HG03571 (cell line): ENCODE results near the gene TMBIM4.
"Not testable (repeated sequence)": the region's sequence is repeated elsewhere in the genome, so short reads cannot be mapped to it uniquely, and the experiment has no call there.

Experiments
- ATAC-seq: cut with Tn5 transposase; IDR thresholded peaks from one replicate; pipeline ENCODE4 v1.9.1; 2021; ENCODE audit not compliant: unreplicated experiment

TMBIM4 gene, protein sequence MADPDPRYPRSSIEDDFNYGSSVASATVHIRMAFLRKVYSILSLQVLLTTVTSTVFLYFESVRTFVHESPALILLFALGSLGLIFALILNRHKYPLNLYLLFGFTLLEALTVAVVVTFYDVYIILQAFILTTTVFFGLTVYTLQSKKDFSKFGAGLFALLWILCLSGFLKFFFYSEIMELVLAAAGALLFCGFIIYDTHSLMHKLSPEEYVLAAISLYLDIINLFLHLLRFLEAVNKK

DNA sequence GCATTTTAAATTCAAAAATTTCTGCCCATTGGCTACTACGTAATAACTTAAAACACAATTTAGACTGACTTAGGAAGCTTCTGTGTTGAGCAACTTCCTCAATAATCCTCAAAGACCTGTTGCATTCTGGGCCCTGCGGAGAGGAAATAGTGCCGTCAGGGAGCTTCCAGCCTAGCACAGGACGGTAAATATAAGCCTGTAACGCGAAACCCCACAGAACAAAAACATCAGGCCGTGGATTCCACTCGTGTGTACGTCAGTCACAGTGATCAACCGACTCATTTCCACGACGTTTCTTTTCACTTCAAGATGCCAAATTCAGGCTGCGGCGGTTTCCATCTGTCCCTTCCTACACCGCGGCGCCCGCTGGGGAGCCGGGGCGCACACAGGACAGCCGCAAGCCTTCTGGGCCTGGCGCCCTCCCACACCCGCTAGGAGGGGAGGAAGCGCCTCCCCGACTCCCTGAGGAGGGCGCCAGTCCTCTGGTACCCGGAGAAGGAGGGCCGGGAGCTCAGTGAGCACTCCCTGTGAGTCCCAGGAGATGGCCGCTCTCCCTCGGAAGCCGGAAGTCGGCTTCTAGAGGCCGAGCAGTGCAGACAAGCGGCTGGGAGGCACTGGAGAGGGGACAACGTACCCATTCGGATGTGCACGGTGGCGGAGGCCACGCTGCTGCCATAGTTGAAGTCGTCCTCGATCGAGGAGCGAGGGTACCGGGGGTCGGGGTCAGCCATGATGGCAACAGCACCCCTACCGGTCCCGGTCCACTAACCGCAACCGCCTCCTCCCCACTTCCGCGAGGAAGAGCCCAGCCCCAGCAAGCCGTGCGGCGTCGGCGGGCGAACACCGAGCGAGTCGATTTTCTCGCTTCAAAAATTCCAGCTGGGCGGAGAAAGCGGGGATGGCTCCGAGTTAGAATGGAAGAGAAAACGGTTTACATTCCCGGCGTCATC lies at the start of gene TMBIM4:
TSS of gene TMBIM4 (minus strand) at position 776 of the 950 bp plus-strand sequence. CDS start at position 731, 45 bp downstream.
- ATAC-seq = peak; percentile 87

DNA sequence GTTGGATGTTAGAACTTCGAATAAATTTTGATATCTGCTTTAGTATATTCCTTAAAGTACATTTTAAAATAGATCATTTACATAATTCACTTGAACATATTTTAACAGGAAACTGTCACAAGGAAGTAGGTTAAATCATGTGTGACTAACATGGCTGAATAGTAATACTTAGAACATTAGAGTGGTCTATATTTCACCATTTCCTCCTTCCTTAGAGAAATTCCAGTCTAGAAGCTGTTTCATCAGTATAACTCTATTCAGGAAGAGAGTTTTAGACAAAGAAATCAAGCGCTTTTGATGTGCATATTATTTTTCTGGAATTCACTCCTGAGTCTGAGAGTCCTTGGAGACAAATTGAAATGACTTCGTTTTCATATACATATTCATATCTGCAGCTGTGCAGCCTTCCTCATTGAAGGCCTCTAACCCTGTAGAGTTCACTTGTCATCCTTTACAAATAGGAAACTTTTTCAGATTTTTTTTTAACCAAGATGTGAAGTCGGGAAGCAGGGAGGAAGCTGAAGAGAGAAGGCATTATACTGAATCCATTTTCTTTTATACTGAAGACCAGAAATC lies 47.6 kb upstream of the TMBIM4 start:
- no peak for ATAC-seq

DNA sequence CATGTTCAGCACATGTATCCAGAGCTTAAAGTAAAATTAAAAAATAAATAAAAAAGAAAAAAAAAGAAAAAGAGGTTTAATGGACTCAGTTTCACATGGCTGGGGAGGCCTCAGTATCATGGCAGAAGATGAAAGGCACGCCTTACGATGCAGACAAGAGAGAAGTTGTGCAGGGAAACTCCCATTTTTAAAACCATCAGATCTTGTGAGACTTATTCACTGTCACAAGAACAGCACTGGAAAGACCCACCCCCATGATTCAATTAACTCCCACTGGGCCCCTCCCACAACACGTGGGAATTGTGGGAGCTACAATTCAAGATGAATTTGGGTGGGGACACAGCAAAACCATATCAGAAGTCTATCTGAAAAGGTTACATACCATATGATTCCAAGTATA lies 43.2 kb upstream of the TMBIM4 start:
- not testable (repeated sequence) for ATAC-seq

DNA sequence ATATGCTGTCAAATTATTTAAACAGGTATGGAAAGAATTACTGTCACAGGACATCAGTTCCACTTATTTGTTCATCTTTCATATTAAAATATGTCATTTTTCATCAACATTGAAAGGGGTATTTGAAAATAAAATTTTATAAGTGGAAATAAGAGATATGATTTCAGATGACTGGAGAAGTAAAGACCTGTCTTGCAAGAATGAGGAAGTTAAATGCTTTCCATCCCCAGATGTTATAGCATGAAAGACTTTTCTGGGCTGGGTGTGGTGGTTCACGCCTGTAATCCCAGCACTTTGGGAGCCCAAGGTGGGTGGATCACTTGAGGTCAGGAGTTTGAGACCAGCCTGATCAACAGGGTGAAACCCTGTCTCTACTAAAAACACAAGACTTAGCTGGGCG lies 41.8 kb upstream of the TMBIM4 start:
- not testable (repeated sequence) for ATAC-seq

DNA sequence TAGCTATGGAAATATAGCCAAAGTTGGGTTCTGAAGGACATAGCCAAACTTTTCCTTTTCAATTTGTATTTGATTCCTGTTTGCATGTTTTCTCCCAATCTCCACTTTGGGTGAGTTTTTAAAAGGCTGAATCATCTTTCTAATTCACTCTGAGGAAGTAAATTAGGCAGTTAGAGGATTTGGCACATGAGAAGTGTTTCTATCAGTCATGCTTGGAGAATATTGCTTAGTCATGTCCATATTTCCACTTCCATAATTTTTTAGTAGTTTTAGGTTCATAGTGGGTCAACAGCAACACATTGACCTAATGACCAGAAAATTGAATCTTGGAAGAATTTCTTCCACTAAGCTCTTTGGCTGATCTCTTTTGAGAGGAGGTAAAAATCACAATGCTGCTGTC lies 41.0 kb upstream of the TMBIM4 start:
- ATAC-seq = no peak

DNA sequence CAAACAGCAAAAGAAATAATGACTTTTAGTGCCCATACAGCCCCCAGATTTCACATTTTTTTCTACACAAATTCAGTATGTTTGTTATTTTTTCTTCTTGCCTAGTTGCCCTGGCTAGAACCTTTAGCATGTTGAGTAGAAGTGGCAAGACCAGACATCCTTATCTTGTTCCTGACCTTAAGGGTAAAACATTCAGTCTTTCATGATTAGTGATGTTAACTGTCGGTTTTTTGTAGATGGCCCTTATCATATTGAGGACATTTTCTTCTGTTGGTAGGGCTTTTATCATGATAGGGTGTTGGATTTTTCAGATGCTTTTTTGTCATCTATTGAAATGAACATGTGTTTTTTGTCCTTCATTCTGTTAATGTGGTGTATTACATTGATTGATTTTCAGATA lies 36.3 kb upstream of the TMBIM4 start:
- no peak for ATAC-seq

DNA sequence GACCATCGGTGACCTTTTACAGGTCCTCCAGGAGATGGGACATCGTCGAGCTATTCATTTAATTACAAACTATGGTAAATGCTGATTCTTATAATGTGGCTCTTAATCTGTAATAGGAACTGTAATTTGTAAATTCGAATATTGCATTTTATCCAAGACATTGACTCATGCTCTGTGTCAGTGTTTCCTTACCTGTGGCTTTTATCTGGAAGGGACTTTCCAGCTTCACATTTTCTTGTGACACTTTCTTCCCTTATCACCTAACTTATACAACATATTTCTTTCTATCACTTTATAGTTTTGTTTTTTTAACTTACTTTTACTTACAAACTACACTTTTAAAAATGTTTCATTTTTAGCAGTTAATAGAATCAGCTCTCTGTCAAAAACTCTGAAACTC lies 34.0 kb upstream of the TMBIM4 start:
- ATAC-seq = no peak

DNA sequence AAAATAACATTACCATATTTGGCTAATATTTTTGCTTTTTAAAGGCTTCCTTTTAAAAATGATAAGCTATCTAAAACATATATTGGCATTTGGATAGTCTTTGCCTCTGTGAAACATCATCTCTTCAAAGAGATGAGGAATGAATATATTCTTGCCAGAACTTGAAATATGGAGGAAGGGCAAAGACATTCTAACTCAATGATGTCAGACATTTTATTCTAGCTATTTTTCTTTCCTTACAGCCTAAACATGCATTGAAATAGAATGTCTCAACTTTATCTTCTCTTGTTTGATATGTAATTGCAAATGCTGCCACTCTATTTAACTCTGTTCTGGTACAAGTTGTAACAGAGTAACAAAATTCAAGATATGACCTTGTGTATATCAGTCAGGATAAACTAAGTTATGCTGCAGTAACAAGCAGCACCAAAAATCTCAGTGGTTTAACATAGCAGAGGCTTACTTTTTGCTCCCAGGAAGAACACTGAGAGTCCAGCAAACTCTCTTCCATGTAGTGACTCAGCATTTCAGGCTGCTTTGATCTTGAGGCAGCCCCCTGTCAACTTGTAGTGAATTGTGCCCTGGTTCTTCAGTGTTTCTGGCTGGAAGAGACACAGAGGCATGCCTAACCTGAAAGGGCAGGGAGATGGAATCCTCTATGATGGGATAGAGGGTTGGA lies 30.2 kb upstream of the TMBIM4 start:
- ATAC-seq = no peak

DNA sequence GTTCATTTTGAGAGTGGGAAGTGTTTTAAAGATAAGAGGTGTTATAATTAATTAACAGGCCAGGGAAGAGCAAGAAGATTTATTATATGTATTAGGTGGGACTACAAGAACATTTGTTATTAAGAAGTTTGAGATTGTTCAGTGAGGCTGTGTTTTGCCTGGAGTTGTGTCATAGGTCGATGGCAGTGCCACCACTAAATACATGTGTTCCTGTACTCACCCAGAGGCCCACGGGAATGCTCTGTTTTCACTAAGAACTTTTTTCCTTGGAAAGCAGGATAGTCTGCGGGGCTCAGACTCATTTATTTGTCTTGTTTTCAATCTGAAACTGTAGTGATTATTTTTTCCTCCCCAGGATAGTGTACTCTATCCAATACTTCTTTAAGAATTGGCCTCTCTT lies 29.3 kb upstream of the TMBIM4 start:
- no peak for ATAC-seq

DNA sequence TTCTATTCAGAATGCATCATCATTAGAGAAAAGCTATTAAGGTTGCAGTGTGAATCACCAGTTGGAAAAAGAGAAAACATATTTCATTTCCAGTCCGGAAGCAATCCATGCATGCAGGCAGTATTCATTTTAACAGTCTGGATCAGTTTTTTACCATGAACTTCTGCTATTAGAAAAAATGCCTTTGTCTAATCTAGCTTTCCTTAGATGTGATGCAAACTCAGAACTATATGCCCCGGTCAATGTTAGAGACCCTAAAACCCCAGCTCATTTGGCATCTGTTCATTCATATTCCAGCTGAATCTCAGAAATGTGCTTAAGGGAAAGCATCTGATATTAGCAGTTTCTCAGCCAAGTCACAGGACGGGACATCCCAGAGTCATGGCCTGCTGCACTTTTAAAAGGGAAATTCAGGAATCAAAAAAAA lies 27.7 kb upstream of the TMBIM4 start:
- no peak for ATAC-seq

DNA sequence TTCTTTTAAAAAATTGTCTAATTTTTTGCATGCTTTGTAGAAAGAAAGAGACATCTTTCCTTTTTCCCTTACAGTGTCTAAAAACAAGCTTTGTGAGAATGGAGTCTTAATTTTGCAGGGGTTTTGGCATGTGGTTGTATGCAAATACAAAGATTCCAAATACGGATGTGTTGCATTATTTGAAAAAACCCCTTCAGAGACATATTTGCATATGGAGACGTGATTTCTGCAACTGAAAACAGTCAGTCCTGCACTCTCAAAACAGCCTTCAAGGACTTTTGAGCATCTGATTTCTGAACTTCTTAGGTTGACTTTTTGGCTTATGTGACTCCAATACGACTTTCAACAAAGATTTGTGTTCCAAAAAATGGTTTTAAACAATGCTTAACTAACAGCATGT lies 27.0 kb upstream of the TMBIM4 start:
- peak; percentile 87 for ATAC-seq

DNA sequence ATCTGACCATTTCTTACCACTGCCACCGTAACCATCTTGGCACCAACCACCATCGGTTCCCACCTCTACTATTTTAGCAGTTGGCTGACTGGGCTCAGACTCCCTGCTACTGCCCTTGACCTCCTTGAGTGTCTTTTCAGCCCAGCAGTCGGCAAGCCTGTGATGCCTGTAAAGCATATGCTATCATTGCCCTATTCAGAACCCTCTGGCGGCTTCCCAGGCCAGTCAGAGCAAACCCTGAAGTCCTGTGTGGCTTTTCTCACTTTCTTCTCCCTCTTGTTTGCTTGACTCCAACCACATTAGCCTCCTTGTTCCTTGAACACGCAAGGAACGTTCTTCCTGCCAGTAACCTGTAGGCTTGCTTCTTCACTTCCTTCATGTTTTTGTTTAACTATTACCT lies 25.4 kb upstream of the TMBIM4 start:
- ATAC-seq = no peak

DNA sequence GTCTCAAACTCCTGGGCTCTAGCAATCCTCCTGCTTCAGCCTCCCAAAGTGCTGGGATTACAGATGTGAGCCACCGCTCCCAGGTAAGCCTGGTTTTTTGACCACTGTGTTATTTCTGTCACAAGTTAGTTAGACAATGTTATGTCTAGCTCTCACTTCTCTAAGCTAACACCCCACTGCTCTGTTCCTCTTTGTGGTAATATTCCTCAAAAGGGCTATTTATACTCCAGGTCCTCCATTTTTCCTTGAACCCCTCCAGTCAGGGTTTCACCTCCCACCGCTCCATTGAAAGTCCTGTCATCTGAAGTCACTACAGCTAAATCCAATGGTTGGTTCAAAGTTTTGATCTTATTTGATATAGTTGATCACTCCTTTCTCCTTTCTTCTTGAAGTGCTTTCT lies 24.3 kb upstream of the TMBIM4 start:
- ATAC-seq = no peak

DNA sequence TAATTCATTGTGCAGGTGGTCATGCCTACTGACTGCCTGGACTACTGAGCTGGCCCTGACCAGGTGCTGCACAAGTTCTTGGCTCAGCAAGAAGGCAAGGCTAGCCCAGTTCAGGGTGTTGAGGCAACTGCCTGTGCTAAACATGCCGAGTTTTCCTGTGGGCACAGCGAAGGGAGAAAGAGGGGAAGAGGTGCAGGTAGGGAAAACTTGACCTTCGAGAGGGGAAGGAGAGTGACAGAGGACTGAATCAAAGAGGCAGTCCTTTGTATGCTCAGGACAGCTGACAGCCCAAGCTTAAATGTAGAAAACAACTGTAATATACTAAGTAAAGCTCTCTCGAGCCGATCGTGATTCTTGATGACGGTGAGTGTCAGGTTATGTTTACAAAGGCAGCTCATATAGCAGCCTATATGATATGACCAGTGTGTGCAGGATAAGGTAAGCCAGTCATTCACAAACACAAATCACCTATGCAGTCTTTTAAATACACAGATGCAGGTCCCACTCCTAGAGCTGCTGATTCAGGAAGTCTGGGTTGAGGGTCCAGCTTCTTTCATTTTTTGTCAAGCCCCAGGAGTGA lies 21.8 kb upstream of the TMBIM4 start:
- no peak for ATAC-seq

DNA sequence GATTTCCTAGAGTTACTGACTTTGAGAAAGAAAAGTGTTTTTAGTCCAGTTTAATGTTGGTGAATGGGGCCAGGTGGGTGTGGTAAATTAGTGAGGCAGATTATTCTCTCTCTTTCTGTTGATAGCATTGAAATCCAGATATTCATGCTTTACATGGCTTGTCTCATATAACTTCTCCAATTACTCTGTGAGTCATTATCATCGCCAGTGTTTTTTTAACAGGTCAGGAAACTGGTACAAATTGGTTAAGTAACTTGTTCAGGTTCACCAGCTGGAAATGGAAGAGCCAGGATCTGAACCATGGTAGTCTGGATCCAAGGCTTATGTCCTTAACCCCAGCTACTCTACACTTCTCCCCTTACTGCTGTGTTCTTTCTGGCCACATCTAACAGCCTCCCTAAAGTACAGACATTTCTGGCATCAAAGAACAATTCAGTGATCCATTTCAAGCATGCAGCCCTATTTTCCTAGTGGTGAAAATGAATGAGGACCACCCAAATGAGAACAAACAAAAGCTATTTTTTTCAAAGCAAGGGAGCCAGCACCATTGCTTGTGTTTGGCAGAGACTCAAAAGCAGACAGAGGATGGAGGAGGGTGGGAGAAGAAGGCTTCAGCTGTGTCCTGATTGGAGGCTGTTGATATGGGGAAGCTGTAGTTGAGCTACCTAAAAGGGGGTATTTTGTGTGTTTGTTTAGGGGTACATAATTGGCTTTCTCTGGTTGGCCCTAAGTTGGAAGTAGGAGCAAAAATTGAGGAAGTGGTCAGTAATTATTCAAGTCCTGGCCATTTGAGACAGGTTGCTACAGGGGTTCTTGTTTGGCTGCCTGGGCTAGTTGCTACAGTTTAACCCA lies 20.9 kb upstream of the TMBIM4 start:
- ATAC-seq = no peak

DNA sequence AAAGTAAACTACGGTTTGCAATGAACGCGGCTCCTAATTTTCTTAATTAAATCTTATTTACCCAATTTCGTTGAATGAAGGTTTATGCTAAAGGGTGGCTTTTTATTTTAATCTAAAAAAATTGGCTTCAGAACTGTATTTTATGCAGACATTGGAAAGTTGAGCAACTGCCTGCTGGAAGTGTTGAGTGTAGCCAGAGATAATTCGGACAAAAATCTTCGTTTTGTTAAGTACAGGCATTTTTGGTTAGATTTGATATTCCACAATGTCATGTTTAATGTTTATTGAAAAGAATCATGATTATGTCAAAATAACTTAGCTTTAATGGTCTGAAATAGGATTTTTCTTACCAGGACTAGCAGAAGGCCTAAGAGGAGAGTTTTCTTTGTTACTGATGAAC lies 20.1 kb upstream of the TMBIM4 start:
- no peak for ATAC-seq

DNA sequence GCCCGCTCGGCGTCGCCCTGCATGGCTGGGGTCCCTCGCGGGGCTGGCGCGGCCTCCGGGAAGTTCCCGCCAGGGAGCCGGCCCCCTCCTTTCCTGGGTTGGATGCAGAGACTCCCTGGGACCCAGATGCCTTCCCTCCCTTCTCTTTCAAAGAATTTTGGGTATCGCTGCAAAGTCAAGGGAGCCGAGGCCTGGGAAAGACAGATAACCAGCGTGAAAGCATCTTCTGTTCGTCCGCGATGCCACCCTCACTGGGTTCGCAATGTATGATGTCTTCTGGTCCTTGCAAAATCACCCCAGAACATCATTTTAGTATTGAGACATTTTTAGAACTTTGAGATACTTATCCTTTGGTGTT lies 19.7 kb upstream of the TMBIM4 start:
- no peak for ATAC-seq

DNA sequence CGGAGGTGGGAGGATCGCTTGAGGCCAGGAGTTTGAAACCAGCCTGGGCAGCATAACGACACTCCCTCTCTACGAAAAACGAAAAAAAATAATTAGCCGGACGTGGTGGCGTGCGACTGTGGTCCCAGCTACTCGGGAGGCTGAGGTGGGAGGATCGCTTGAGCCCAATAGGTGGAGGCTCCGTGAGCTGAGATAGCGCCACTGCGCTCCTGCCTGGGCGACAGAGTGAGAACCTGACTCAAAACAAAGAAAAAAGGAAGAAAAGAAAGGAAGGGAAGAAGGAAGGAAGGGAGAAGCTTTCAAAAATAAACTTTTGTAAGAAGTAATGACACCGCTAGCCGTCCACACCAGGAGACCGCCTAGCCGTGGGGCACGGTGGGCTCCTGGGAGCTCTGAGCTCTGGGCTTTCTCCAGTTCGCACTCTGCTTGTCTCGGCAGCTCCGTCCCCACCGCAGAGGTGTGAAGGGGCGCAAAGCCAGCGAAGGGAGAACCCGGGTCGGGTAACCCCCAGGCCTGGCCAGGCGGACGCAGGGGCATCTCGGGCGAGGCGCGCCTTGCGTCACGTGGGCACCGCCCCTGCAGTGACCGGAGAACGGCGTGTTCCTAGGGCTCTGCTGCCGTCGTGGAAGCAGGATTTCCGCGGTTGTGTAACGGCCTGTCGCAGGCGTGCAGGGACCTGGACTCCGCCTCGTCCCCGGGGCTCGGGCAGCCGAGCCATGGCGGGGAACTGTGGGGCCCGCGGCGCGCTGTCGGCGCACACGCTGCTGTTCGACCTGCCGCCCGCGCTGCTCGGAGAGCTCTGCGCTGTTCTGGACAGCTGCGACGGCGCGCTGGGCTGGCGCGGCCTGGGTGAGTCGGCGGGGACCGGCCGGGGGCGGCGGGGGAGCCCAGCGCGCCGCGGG lies 19.0 kb upstream of the TMBIM4 start, which contains the start of gene IRAK3:
TSS of gene IRAK3 (plus strand) at position 631 of the 902 bp plus-strand sequence. CDS start at position 717, 86 bp downstream.
- ATAC-seq = peak; percentile 73

DNA sequence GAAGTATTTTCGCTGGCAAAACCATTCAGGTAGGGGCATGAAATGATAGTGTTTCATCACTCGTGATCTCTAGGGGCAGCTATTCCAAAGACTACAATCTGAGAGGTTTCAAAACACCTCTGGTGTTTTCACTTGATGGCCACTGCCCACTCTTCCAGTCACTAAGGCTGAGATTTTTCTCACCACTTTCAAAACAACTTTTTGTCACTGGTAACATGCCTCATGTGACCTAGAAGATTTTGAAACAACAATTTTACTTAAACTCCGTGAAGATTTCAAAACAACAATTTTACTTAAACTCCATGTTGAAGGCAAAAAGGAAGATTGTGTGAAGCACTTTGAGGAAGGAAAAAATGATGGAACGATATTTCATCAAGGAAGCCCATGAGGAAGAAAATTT lies 18.0 kb upstream of the TMBIM4 start:
- no peak for ATAC-seq
